IMR-90 (cell line): Measurements from ENCODE around the gene GALNT7.

ENCODE experiments used
- BHLHE40 ChIP-seq: fragments of 150-350 bp; IDR thresholded peaks from 2 replicates; pipeline ENCODE4 v1.6.1; 2016; ENCODE audit warnings: mild to moderate bottlenecking, low read depth, low read length
- CEBPB ChIP-seq: IDR thresholded peaks from 2 replicates; pipeline ENCODE4 v1.6.1; 2012; ENCODE audit warnings: low read depth, low read length, improper control_type of control experiment
- CTCF ChIP-seq: conservative IDR thresholded peaks from 2 replicates; pipeline ENCODE4 v1.5.1; 2012; ENCODE audit warnings: mild to moderate bottlenecking, low read depth, low read length, improper control_type of control experiment
- ELK1 ChIP-seq: fragments of 150-350 bp; IDR thresholded peaks from 2 replicates; pipeline ENCODE4 v1.6.1; 2016; ENCODE audit warnings: low read depth, mild to moderate bottlenecking, low read length, moderate library complexity, borderline replicate concordance
- FOS ChIP-seq: fragments of 150-350 bp; IDR thresholded peaks from 2 replicates; pipeline ENCODE4 v1.6.1; 2016; ENCODE audit warnings: low read depth, low read length
- MAFK ChIP-seq: IDR thresholded peaks from 2 replicates; pipeline ENCODE4 v1.6.1; 2012; ENCODE audit warnings: low read depth, low read length, improper control_type of control experiment
- MXI1 ChIP-seq: IDR thresholded peaks from 2 replicates; pipeline ENCODE4 v1.6.1; 2012; ENCODE audit warnings: low read depth, mild to moderate bottlenecking, low read length, moderate library complexity, borderline replicate concordance
- POLR2A ChIP-seq: IDR thresholded peaks from 2 replicates; pipeline ENCODE4 v1.6.1; 2012; ENCODE audit warnings: mild to moderate bottlenecking, low read depth, low read length
- RFX5 ChIP-seq: IDR thresholded peaks from 2 replicates; pipeline ENCODE4 v1.8.0; 2012; ENCODE audit warnings: low read depth, mild to moderate bottlenecking, low read length, moderate library complexity
- TF ChIP-seq, protein P1 (sequence below): fragments of 150-350 bp; IDR thresholded peaks from 2 replicates; pipeline ENCODE4 v1.6.1; 2017; ENCODE audit warnings: mild to moderate bottlenecking, antibody characterized with exemption, low read length, low read depth

- TF ChIP-seq CTCF (no peak), POLR2A (no peak), RFX5 (no peak), ELK1 (no peak), MXI1 (no peak), MAFK (no peak), BHLHE40 (no peak), CEBPB (no peak), FOS (no peak)
- TF ChIP-seq, protein P1, sequence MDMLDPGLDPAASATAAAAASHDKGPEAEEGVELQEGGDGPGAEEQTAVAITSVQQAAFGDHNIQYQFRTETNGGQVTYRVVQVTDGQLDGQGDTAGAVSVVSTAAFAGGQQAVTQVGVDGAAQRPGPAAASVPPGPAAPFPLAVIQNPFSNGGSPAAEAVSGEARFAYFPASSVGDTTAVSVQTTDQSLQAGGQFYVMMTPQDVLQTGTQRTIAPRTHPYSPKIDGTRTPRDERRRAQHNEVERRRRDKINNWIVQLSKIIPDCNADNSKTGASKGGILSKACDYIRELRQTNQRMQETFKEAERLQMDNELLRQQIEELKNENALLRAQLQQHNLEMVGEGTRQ = no peak
Measured at GRCh38 chr4:173289353-173289727, 120.7 kb downstream of the GALNT7 start.
